ENCODE measurements around the gene TREH.

TREH gene

GRCh38 chr11:118608360-118609227 lies 70.9 kb downstream of the TREH start:
- peak; percentile 41 to 48 for DNase-seq

GRCh38 chr11:118607401-118608359 lies 71.8 kb downstream of the TREH start, which contains the start of gene PHLDB1:
TSS of gene PHLDB1 (plus strand) at chr11:118607615. CDS start at chr11:118613837, 6,222 bp downstream.
- peak; percentile 15 to 25 for DNase-seq
